ENCODE data around the gene TLE3.
A peak's percentile ranks its signal among the peaks of the same experiment; 100 is the strongest.
"Not testable (repeated sequence)": the region's sequence is repeated elsewhere in the genome, so short reads cannot be mapped to it uniquely, and the experiment has no call there.

The TLE3 gene

GRCh38 chr15:70097321-70098152 lies at the start of gene TLE3:
TLE3 (minus strand) TSS chr15:70097917; CDS start chr15:70096798, 1,119 bp downstream.
- DNase-seq (ENCODE audit: low read depth in 3 of 3, low spot score in 1 of 3), result peak; percentile 94 to 95 (median 95)

GRCh38 chr15:70147178-70147760 lies 49.6 kb upstream of the TLE3 start:
- no peak for DNase-seq (ENCODE audit: low read depth in 3 of 3, low spot score in 1 of 3)

- no peak for DNase-seq (ENCODE audit: low read depth in 3 of 3, low spot score in 1 of 3)
Observed at GRCh38 chr15:70146771-70147170, 49.1 kb upstream of the TLE3 start.

- no peak for DNase-seq (ENCODE audit: low read depth in 3 of 3, low spot score in 1 of 3)
Observed at GRCh38 chr15:70146162-70146561, 48.4 kb upstream of the TLE3 start.

GRCh38 chr15:70145261-70145660 lies 47.5 kb upstream of the TLE3 start:
- no peak for DNase-seq (ENCODE audit: low read depth in 3 of 3, low spot score in 1 of 3)

GRCh38 chr15:70142322-70143191 lies 44.8 kb upstream of the TLE3 start:
- no peak for DNase-seq (ENCODE audit: low read depth in 3 of 3, low spot score in 1 of 3)

GRCh38 chr15:70142072-70142321 lies 44.3 kb upstream of the TLE3 start:
- no peak for DNase-seq (ENCODE audit: low read depth in 3 of 3, low spot score in 1 of 3)

GRCh38 chr15:70141376-70142071 lies 43.8 kb upstream of the TLE3 start:
- DNase-seq (ENCODE audit: low read depth in 3 of 3, low spot score in 1 of 3), result no peak

- no peak for DNase-seq (ENCODE audit: low read depth in 3 of 3, low spot score in 1 of 3)
Observed at GRCh38 chr15:70140543-70141375, 43.0 kb upstream of the TLE3 start.

- DNase-seq (ENCODE audit: low read depth in 3 of 3, low spot score in 1 of 3), result no peak
Observed at GRCh38 chr15:70140025-70140542, 42.4 kb upstream of the TLE3 start.

GRCh38 chr15:70137967-70138366 lies 40.2 kb upstream of the TLE3 start:
- DNase-seq (ENCODE audit: low read depth in 3 of 3, low spot score in 1 of 3), result no peak

GRCh38 chr15:70137021-70137420 lies 39.3 kb upstream of the TLE3 start:
- not testable (repeated sequence) for DNase-seq (ENCODE audit: low read depth in 3 of 3, low spot score in 1 of 3)

GRCh38 chr15:70133781-70134421 lies 36.2 kb upstream of the TLE3 start:
- no peak for DNase-seq (ENCODE audit: low read depth in 3 of 3, low spot score in 1 of 3)

GRCh38 chr15:70133296-70133695 lies 35.6 kb upstream of the TLE3 start:
- DNase-seq (ENCODE audit: low read depth in 3 of 3, low spot score in 1 of 3), result no peak

GRCh38 chr15:70132571-70132970 lies 34.9 kb upstream of the TLE3 start:
- DNase-seq (ENCODE audit: low read depth in 3 of 3, low spot score in 1 of 3), result no peak

GRCh38 chr15:70132139-70132538 lies 34.4 kb upstream of the TLE3 start:
- no peak for DNase-seq (ENCODE audit: low read depth in 3 of 3, low spot score in 1 of 3)

- DNase-seq (ENCODE audit: low read depth in 3 of 3, low spot score in 1 of 3), result no peak
Observed at GRCh38 chr15:70128414-70129140, 30.9 kb upstream of the TLE3 start.

GRCh38 chr15:70127770-70128413 lies 30.2 kb upstream of the TLE3 start:
- no peak for DNase-seq (ENCODE audit: low read depth in 3 of 3, low spot score in 1 of 3)

- no peak for DNase-seq (ENCODE audit: low read depth in 3 of 3, low spot score in 1 of 3)
Observed at GRCh38 chr15:70127288-70127746, 29.6 kb upstream of the TLE3 start.

Data from stimulated activated CD4-positive, alpha-beta T cell treated with anti-CD3 and anti-CD28 coated beads, TNF-alpha, amount 100 ng/mL, for 1 hour (primary cell).